CD4-positive, CD25-positive, alpha-beta regulatory T cell (primary cell): ENCODE results near the gene SYP. TPM values are rescaled to one million over a fixed set of nuclear protein-coding genes. Genes with fewer than 3 reads are reported as not detected.
A peak's percentile ranks its signal among the peaks of the same experiment; 100 is the strongest.

Experiments
- ATAC-seq, 2 donors: fragments of 150-1000 bp; cut with Tn5 transposase; one replicate each; pipeline ENCODE4 v1.10.0; 2021; ENCODE audit warnings: low read depth in 2 of 2, moderate number of reproducible peaks in 2 of 2, moderate library complexity in 1 of 2
- DNase-seq, 3 donors: peaks; one replicate each; pipeline versions ENCODE4 v3.0.0 to v3.0.0-alpha.2; 2012 to 2022; ENCODE audit warnings: mixed read lengths in 1 of 3
- H3K27ac ChIP-seq: one replicate; pipeline ENCODE4 v1.7.0; 2013; ENCODE audit warnings: mild to moderate bottlenecking, low read length; ENCODE audit not compliant: insufficient read depth, poor library complexity, severe bottlenecking
- H3K27me3 ChIP-seq: one replicate; pipeline ENCODE4 v1.7.0; 2013; ENCODE audit warnings: low read length; ENCODE audit not compliant: control insufficient read depth, insufficient read depth
- H3K36me3 ChIP-seq: one replicate; pipeline ENCODE4 v1.7.0; 2013; ENCODE audit warnings: mild to moderate bottlenecking, low read length, moderate library complexity; ENCODE audit not compliant: control insufficient read depth, insufficient read depth
- H3K4me1 ChIP-seq: 2 replicates; pipeline ENCODE4 v1.7.0; 2013; ENCODE audit warnings: mild to moderate bottlenecking, low read length; ENCODE audit not compliant: insufficient read depth, control insufficient read depth, poor library complexity, severe bottlenecking
- H3K4me3 ChIP-seq: one replicate; pipeline ENCODE4 v1.7.0; 2013; ENCODE audit warnings: low read depth, mild to moderate bottlenecking, low read length, moderate library complexity
- H3K9me3 ChIP-seq, 2 experiments: 1 replicate in 1 of 2; 2 replicates in 1 of 2; pipeline ENCODE4 v1.7.0; 2013; ENCODE audit warnings: low read length in 2 of 2, mild to moderate bottlenecking in 1 of 2, moderate library complexity in 1 of 2; ENCODE audit not compliant: control insufficient read depth in 2 of 2
- H3K27ac Mint-ChIP-seq, 3 donors: one replicate each; pipeline ENCODE4 v1.8.0; 2020 to 2022; ENCODE audit warnings: mild to moderate bottlenecking in 3 of 3, mixed read lengths in 3 of 3, moderate library complexity in 2 of 3
- H3K27me3 Mint-ChIP-seq: one replicate; pipeline ENCODE4 v1.8.0; 2022; ENCODE audit warnings: mild to moderate bottlenecking, mixed read lengths
- H3K36me3 Mint-ChIP-seq: one replicate; pipeline ENCODE4 v1.8.0; 2020; ENCODE audit warnings: mixed read lengths
- H3K4me1 Mint-ChIP-seq, 4 donors: one replicate each; pipeline ENCODE4 v1.8.0; 2020 to 2022; ENCODE audit warnings: mixed read lengths in 4 of 4, mild to moderate bottlenecking in 1 of 4
- H3K4me3 Mint-ChIP-seq, 4 donors: one replicate each; pipeline ENCODE4 v1.8.0; 2020 to 2022; ENCODE audit warnings: mild to moderate bottlenecking in 4 of 4, mixed read lengths in 4 of 4, moderate library complexity in 3 of 4
- H3K9me3 Mint-ChIP-seq, 7 donors: one replicate each; pipeline ENCODE4 v1.8.0; 2020 to 2022; ENCODE audit warnings: mixed read lengths in 7 of 7, mild to moderate bottlenecking in 3 of 7, moderate library complexity in 2 of 7
- polyA plus RNA-seq, 4 donors: library from polyadenylated mRNA; unstranded; fragments of 300-500 nt; fragmentation: Illumina TruSeq; gene quantifications; one replicate each; pipeline ENCODE4 v1.2.3, GENCODE V29; 2021
- total RNA-seq: library from RNA; stranded (reverse); gene quantifications from one replicate; pipeline ENCODE4 v1.2.3, GENCODE V29; 2022

Gene SYP
- total and polyA plus RNA-seq, 5 donors from 2014 or later, result 0.67 to 1.3 (median 0.89) TPM

GRCh38 chrX:49164589-49165360 is 35.2 kb downstream of the SYP start:
- no peaks in the 10 kb centered on the region for H3K36me3 ChIP-seq
- H3K9me3 ChIP-seq, result no peaks in the 10 kb centered on the region
- Mint-ChIP-seq H3K27me3 (no peaks in the 10 kb centered on the region), H3K4me3 (peak overlapping the region in 2 of 4 donors; percentile 61 to 83), H3K9me3 (peaks cover 0 to 1% (median 0%) of the 10 kb centered on the region in 7 donors), H3K4me1 (peaks cover 0 to 42% (median 14%) of the 10 kb centered on the region in 4 donors), H3K27ac (peak overlapping the region in 2 of 3 donors; percentile 51 to 96), H3K36me3 (no peaks in the 10 kb centered on the region)
- no peaks in the 10 kb centered on the region for H3K27me3 ChIP-seq
- peaks cover 27% of the 10 kb centered on the region for H3K4me1 ChIP-seq
- DNase-seq, result no peak
- no peak overlapping the region for H3K4me3 ChIP-seq
- peak overlapping the region; percentile 76 for H3K27ac ChIP-seq
- ATAC-seq, result no peak

- peak; percentile 59 to 66 for ATAC-seq
- Mint-ChIP-seq H3K4me1 (peaks cover 0 to 37% (median 14%) of the 10 kb centered on the region in 4 donors), H3K27ac (peak overlapping the region; percentile 86 to 96 (median 95)), H3K4me3 (peak overlapping the region; percentile 61 to 95 (median 81)), H3K9me3 (peaks cover 0 to 1% (median 0%) of the 10 kb centered on the region in 7 donors), H3K27me3 (no peaks in the 10 kb centered on the region), H3K36me3 (no peaks in the 10 kb centered on the region)
- H3K36me3 ChIP-seq, result no peaks in the 10 kb centered on the region
- no peaks in the 10 kb centered on the region for H3K27me3 ChIP-seq
- H3K27ac ChIP-seq, result peak overlapping the region; percentile 76
- H3K9me3 ChIP-seq, result no peaks in the 10 kb centered on the region
- peak; percentile 73 to 84 (median 83) for DNase-seq
- peaks cover 27% of the 10 kb centered on the region for H3K4me1 ChIP-seq
- no peak overlapping the region for H3K4me3 ChIP-seq
These were observed 36.2 kb downstream of the SYP start for GRCh38 chrX:49163555-49164419.

- Histone ChIP-seq H3K4me3 (no peak within 1 kb of the TSS), H3K36me3 (no peaks in the 10 kb centered on the region), H3K27me3 (no peaks in the 10 kb centered on the region), H3K9me3 (no peaks in the 10 kb centered on the region), H3K27ac (peak within 1 kb of the TSS; percentile 76), H3K4me1 (peaks cover 25% of the 10 kb centered on the region)
- peak within 1 kb of the TSS in 2 of 3 donors; percentile 55 to 86 for H3K27ac Mint-ChIP-seq
- peaks cover 0 to 1% (median 0%) of the 10 kb centered on the region in 7 donors for H3K9me3 Mint-ChIP-seq
- no peaks in the 10 kb centered on the region for H3K36me3 Mint-ChIP-seq
- no peak for ATAC-seq
- DNase-seq, result no peak
- peaks cover 0 to 32% (median 12%) of the 10 kb centered on the region in 4 donors for H3K4me1 Mint-ChIP-seq
- H3K27me3 Mint-ChIP-seq, result no peaks in the 10 kb centered on the region
- peak within 1 kb of the TSS; percentile 61 to 86 (median 71) for H3K4me3 Mint-ChIP-seq
These were observed 37.4 kb downstream of the SYP start, which contains the start of gene MAGIX for GRCh38 chrX:49162620-49163019. Gene MAGIX, plus strand, starts transcription at chrX:49162758. Its CDS starts 132 bp downstream, at chrX:49162890.

GRCh38 chrX:49161632-49162031 is 38.4 kb downstream of the SYP start:
- H3K27ac Mint-ChIP-seq, result no peak overlapping the region
- H3K9me3 Mint-ChIP-seq, result peaks cover 0 to 1% (median 0%) of the 10 kb centered on the region in 7 donors
- Histone ChIP-seq H3K36me3 (no peaks in the 10 kb centered on the region), H3K27me3 (no peaks in the 10 kb centered on the region), H3K9me3 (no peaks in the 10 kb centered on the region), H3K4me1 (peaks cover 17% of the 10 kb centered on the region), H3K27ac (no peak overlapping the region), H3K4me3 (no peak overlapping the region)
- no peak for DNase-seq
- peak overlapping the region in 1 of 4 donors; percentile 21 for H3K4me3 Mint-ChIP-seq
- no peaks in the 10 kb centered on the region for H3K27me3 Mint-ChIP-seq
- H3K4me1 Mint-ChIP-seq, result peaks cover 0 to 24% (median 10%) of the 10 kb centered on the region in 4 donors
- no peak for ATAC-seq
- no peaks in the 10 kb centered on the region for H3K36me3 Mint-ChIP-seq

DNA sequence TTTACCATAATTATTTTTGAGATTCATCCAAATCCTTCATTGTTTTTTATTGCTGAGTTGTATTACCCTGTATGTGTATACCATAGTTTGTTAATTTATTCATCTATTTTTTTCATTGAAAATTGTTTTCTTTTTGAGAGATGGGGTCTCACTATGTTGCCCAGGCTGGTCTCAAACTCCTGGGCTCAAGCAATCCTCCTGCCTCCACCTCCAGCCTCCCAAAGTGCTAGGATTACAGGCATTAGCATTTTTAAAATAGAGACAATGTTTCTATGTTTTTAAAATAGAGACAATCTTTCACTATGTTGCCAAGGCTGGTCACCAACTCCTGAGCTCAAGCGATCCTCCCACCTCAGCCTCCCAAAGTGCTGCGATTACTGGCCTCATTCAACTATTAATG is 39.1 kb downstream of the SYP start:
- ATAC-seq (no peak), DNase-seq (no peak)
- no peaks in the 10 kb centered on the region for H3K27me3 Mint-ChIP-seq
- Histone ChIP-seq H3K4me1 (peaks cover 13% of the 10 kb centered on the region), H3K27ac (no peak overlapping the region), H3K4me3 (no peak overlapping the region), H3K36me3 (no peaks in the 10 kb centered on the region), H3K27me3 (no peaks in the 10 kb centered on the region), H3K9me3 (no peaks in the 10 kb centered on the region)
- H3K9me3 Mint-ChIP-seq, result peaks cover 0 to 1% (median 0%) of the 10 kb centered on the region in 7 donors
- H3K4me1 Mint-ChIP-seq, result peaks cover 0 to 22% (median 11%) of the 10 kb centered on the region in 4 donors
- no peak overlapping the region for H3K27ac Mint-ChIP-seq
- H3K4me3 Mint-ChIP-seq, result peak overlapping the region in 1 of 4 donors; percentile 32
- no peaks in the 10 kb centered on the region for H3K36me3 Mint-ChIP-seq

GRCh38 chrX:49157194-49157593 is 42.8 kb downstream of the SYP start:
- no peak for DNase-seq
- no peaks in the 10 kb centered on the region for H3K27me3 ChIP-seq
- peaks cover 0 to 2% (median 0%) of the 10 kb centered on the region in 7 donors for H3K9me3 Mint-ChIP-seq
- H3K27ac ChIP-seq, result no peak overlapping the region
- peaks cover 0 to 20% (median 11%) of the 10 kb centered on the region in 4 donors for H3K4me1 Mint-ChIP-seq
- no peaks in the 10 kb centered on the region for H3K27me3 Mint-ChIP-seq
- ATAC-seq, result no peak
- no peaks in the 10 kb centered on the region for H3K36me3 Mint-ChIP-seq
- no peak overlapping the region for H3K4me3 ChIP-seq
- no peaks in the 10 kb centered on the region for H3K4me1 ChIP-seq
- H3K9me3 ChIP-seq, result no peaks in the 10 kb centered on the region
- H3K27ac Mint-ChIP-seq, result no peak overlapping the region
- no peaks in the 10 kb centered on the region for H3K36me3 ChIP-seq
- H3K4me3 Mint-ChIP-seq, result peak overlapping the region in 1 of 4 donors; percentile 52
